HG02970 (cell line): Measurements from ENCODE around the gene VMAC.
"Not testable (repeated sequence)": the region's sequence is repeated elsewhere in the genome, so short reads cannot be mapped to it uniquely, and the experiment has no call there.

Experiments used
- ATAC-seq: cut with Tn5 transposase; IDR thresholded peaks from one replicate; pipeline ENCODE4 v1.9.1; 2021; ENCODE audit warnings: mild to moderate bottlenecking, moderate library complexity, moderate number of reproducible peaks; ENCODE audit not compliant: unreplicated experiment, low FRiP score

VMAC gene, protein sequence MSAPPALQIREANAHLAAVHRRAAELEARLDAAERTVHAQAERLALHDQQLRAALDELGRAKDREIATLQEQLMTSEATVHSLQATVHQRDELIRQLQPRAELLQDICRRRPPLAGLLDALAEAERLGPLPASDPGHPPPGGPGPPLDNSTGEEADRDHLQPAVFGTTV

DNA sequence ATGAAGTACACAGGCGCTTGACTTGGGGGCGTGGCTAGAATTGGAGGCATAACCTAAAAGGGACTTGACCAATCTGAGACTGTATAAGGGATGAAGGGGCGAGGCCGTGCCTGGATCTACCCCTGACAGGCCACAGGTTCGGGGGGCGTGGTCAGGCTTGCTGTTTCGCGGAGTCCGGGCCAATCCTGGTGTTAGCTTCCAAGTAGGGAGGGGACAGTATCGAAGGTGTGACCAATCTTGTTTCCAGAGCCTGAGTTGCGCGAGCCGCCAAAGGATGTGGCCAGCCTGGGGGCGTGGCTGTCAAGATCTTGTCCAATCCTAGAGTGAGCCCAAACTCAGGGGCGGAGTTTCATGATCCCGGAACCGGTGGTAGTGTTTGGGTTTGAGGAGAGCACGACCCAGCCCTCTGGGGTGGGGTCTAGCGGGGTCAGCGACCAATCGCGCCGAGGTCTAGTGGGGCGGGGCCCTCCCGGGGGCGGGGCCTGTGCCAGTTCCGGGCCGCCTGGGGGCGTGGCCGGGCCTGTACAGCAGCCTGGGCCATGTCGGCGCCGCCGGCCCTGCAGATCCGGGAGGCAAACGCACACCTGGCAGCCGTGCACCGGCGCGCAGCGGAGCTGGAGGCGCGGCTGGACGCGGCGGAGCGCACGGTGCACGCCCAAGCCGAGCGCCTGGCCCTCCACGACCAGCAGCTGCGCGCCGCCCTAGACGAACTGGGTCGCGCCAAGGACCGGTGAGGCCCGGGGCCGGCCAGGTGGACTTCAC lies at the start of gene VMAC:
Gene VMAC (plus strand): TSS at position 521 of the 762 bp plus-strand sequence. CDS start 19 bp downstream, at position 540.
- ATAC-seq, result peak; percentile 76

DNA sequence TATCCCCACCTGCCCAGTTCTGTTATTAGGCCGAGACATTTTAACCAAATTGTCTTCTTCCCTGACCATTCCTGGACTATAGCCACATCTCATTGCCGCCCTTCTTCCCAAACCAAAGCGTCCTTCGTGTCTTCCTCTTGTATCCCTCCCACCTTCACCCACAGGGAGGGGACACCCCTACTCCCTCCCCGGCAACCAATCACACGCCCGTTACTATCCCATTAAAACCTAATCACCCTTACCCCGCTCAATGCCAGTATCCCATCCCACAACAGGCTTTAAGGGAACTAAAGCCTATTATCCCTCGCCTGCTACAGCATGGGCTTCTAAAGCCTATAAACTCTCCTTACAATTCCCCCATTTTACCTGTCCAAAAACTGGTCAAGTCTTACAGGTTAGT lies 49.5 kb upstream of the VMAC start:
- not testable (repeated sequence) for ATAC-seq

DNA sequence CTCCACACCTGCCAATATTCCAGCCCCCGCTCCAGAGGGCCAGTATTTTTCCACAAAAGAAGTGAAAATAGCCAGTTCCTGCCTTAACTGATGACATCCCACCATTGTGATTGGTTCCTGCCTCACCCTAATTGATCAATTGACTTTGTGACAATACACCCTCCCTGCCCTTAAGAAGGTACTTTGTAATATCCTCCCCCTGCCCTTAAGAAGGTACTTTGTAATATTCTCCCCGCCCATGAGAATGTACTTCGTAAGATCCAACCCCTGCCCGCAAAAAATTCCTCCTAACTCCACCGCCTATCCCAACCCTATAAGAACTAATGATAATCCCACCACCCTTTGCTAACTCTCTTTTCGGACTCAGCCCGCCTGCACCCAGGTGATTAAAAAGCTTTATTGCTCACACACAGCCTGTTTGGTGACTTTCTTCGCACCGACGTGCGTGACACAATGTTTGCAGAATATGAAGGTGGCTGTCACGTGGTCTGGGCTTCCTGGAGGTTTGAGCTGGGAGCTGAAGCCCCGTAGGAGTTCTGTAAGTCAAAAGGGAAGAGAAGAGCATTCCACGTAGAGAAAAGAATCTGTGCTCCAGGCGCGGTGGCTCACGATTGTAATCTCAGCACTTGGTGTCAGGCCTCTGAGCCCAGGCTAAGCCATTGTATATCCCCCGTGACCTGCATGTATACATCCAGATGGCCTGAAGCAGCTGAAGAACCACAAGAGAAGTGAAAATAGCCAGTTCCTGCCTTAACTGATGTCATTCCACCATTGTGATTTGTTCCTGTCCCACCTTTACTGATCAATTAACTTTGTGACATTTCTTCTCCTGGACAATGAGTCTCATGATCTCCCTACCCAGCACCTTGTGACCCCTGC lies 47.2 kb upstream of the VMAC start:
- ATAC-seq, result no peak

DNA sequence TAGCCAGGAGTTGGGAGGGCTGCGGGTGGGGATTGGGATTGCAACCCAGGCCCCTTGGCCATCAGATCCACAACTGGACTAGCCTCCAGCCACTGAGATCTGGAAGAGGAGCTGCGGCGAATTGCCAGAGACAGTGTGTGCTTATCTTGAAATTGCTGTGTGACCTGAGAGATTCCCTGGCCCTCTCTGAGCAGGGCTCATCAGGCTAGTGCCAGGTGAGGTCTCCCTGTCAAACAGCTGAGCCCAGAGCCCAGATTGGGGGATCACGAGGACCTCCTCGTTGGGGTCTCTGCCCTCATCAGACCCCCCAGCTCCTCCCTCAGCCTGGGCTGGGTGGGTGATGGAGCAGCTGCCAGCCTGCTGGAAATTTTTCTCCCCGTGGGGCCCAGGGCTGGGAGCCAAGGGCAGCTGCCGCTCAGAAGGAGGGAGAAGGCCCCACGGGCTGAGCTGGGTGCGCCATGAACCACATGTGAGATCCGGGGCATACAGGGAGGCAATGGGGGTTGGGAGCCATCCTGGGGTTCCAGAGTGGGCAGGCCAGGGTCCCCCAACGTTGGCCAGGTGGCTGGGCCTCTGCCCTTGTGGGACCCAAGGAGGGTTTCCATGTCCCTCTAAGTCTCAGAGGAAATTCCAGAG lies 41.5 kb upstream of the VMAC start:
- no peak for ATAC-seq

DNA sequence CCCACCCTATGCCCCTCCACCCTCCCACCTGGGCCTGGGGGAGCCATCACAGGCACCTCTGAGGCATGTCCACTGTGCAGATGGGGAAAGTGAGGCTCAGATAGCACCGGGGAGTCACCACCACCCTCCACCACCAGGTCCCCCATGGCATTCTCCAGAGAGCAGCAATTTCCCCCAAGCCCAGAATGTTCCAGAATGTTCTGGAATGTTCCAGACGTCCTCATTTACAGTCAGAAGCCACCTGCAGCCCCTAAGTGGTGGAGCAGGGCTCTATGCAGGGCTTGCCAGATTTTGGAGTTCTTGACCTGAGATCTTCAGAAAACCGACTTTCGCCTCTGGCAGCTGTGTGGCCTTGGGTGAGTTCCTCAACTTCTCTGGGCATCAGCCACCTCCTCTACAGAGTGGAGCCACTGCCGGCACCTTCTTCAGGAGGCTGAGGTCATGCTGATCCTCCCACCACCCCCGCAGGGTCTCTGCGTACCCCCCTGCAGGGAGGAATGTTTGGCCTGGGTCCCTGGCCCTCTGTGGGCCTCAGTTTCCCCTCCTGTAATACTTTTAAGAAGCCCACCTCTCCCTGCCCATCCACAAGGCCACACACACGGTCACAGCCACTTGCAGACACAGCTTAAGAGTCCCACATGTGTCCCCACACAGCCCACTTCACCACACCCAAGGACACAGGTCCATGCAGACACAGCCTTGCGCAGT lies 40.5 kb upstream of the VMAC start:
- ATAC-seq, result no peak

DNA sequence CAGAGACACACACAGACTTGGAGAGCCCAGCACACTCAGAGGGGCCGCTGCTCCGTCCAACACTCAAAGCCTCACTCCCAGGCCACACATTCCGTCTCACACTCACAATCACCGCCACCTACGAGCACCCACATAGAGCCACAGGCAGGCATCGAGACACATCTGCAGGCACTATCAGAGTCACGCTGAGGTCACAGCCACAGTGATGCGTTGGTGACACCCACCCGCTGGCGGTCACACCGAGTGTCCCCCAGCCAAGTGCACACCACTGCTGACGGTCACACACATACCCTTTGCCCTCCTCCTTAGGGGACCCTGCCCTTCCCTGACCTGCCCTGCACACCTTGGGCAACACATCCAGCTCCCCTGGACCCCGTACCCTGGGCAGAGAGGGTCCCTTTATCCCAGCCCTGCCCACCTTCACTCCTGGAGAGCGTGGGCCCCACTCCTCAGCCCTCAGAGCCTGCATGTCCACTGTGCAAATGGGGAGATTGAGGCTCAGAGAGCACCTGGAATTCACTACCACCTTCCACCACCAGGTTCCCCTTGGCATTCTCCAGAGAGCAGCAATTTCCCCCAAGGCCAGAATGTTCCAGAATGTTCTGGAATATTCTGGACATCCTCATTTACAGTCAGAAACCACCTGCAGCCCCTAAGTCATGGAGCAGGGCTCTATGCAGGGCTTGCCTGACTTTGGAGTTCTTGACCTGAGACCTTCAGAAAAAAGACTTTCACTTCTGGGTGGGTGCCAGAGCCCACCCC lies 39.8 kb upstream of the VMAC start:
- no peak for ATAC-seq

DNA sequence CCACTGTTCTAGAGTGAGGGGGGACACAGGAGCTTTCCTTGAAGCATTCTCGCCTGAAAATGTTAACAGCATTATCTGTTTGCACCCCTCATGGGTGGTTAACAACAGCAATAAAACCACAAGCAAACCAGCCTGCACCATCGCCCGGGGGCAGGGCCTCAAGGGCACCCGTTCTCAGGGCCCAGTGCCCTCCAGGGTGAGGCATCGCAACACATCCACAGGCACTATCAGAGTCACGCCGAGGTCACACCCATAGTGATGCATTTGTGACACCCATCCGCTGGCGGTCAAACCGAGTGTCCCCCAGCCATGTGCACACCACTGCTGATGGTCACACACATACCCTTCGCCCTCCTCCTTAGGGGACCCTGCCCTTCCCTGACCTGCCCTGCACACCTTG lies 38.9 kb upstream of the VMAC start:
- ATAC-seq, result no peak

DNA sequence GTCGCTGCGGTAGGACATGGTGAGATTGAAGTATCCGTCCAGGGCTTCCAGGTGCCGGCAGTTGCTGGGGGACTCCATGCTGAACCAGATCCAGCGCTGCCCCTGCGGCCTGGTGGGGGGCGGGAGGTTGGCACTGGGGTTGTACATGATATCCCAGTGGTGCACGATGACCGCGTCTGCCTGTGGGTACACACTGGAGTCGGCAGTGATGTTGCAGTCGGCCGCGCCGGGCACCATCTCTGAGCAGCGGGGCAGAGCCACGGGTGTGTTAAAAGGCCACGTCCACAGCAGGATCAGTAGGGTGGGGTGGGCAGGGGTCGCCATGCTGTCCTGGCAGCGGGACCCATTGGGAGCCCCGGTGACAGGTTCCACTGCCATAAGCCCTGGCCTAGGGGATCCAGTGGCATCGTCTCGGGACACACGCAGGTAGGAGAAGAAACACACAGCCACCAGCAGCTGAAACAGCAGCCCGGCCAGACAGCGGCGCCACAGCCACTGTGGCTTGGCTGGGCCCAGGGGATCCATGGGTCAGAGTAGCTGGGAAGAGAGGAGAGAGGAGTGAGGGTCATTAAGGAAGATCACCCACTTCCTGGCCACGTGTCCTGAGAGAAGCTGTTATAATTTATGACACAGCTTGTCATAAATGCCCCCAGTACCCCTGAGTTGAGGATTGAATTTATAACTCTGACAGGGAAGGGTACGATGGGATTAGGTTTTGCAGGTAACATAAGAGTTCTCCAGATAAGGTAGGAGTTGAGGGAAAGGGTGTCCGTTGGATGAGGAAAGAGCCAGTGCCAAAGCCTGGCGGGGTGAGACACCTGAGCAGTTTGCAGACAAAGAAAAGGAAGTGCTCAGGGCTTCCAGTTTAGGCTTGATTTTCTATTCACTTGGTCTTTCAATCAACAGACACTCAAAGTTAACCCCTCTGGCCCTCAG lies 37.2 kb upstream of the VMAC start:
- ATAC-seq, result no peak

DNA sequence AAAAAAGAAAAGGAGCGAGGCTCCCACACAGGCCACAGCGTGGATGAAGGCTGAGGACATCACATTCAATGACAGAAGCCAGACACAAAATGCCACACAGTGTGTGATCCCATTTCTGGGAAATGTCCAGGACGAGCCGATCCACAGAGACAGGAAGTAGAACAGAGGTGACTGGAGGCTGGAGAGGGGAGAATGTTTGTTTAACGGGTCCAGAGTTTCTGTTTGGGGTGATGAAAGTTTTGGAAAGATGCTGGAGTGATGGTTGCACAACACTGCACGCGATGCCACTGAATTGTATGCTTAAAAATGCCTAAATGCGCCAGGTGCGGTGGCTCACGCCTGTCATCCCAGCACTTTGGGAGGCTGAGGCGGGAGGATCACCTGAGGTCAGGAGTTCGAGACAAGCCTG lies 33.7 kb upstream of the VMAC start:
- no peak for ATAC-seq

DNA sequence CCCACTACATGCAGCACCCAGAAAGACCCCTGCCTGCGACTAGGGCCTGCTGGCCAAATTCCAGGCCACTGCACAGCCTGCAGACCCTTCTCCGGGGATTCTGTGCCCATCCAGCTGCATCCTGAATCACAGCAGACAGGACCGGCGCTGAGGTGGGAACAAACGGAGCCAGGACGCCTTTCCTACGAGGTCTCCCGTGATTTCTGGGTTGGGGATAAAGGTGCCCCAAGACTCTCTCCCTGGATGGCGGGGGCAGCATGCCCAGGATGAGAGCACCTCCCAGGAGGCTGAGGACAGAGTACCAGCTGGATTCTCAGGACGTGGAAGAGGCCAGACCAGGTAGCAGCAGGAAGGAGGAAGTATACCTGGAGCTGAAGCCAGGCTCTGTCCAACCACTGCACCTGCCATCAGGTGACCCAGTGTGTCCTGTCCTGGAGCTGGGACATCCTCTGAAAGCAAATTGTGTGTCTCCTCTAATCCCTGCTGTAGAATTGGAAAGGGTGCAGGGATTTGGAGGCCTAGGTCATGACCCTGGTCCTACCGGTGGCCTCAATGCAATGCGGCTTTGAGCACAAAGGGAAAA lies 31.0 kb upstream of the VMAC start:
- ATAC-seq, result no peak

DNA sequence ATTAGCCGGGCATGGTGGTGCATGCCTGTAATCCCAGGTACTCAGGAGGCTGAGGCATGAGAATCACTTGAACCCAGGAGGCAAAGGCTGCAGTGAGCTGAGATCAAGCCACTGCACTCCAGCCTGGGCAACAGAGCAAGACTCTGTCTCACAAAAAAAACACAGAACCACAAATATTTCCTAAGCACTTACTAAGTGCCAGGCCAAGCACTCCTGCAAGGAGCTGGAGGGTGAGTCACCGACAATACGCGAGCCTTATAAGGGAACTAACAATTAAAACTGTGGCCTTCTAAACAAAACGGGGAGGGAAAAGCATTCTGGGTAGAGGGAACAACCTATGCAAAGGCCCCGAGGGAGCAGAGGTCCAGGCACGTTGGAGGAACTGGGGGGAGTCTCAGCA lies 30.2 kb upstream of the VMAC start:
- not testable (repeated sequence) for ATAC-seq

DNA sequence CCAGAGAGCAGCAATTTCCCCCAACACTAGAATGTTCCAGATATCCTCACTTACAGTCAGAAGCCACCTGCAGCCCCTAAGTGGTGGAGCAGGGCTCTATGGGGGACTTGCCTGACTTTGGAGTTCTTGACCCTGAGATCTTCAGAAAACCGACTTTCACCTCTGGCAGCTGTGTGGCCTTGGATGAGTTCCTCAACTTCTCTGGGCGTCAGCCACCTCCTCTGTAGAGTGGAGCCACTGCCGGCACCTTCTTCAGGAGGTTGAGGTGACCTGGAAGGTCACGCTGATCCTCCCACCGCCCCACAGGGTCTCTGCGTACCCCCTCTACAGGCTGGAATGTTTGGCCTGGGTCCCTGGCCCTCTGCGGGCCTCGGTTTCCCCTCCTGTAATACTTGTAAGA lies 27.2 kb upstream of the VMAC start:
- ATAC-seq, result no peak

DNA sequence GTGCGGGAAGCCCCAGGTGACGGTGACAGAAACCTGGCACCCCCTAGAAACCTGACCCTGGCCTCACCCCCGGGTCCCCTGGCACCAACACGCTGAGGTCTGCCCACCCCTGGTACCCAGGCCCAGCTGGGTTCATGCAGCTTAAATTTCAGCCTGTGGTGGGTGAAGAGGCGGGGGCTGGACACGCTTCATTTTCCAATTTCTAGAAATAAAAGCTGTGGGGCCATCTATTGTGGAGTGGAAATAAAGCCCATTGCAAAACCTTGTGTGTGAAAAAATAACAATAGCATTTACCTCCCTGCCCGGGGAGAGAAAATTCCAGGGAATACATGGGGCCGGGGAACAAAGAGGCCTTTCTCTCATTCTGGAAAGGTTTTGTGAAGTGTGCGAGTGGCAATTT lies 26.8 kb upstream of the VMAC start:
- no peak for ATAC-seq

DNA sequence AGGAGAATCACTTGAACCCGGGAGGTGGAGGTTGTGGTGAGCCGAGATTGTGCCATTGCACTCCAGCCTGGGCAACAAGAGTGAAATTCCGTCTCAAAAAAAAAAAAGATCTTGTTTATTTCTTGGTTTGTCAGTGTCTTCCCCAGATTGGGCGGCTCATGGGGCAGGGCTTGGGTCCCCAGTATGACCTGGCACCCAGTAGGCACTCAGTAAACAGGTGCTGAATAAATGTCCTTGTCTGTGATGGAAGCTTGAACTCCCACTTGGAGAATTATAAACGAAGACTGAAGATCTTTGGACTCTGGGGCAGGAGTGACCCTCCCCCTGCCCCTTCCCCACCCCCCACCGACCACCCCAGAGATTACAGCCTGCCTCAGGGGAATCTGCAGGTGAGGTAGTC lies 24.5 kb upstream of the VMAC start:
- ATAC-seq, result no peak

DNA sequence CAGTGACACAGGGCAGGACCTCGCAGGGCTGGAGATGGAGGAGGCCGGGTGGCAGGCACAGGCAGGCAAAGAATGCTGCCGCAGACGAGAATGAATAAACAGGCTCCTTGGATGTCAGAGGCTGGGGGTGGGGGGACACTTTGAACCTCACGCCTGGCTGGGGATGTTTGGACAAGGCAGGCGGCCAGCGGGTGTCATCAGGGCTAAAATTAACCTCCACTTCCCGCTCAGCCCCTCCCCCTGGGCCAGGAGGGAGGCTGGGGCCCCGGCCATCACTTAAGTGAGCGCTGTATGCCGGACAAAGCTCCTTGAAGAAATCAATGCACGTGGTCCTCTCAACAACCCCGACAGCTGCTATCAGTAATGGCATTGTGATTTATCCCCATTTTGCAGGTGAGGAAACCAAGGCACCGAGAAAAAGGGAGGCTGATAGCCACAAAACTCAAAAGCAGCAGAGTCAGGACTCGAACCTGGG lies 24.0 kb upstream of the VMAC start:
- ATAC-seq, result no peak

DNA sequence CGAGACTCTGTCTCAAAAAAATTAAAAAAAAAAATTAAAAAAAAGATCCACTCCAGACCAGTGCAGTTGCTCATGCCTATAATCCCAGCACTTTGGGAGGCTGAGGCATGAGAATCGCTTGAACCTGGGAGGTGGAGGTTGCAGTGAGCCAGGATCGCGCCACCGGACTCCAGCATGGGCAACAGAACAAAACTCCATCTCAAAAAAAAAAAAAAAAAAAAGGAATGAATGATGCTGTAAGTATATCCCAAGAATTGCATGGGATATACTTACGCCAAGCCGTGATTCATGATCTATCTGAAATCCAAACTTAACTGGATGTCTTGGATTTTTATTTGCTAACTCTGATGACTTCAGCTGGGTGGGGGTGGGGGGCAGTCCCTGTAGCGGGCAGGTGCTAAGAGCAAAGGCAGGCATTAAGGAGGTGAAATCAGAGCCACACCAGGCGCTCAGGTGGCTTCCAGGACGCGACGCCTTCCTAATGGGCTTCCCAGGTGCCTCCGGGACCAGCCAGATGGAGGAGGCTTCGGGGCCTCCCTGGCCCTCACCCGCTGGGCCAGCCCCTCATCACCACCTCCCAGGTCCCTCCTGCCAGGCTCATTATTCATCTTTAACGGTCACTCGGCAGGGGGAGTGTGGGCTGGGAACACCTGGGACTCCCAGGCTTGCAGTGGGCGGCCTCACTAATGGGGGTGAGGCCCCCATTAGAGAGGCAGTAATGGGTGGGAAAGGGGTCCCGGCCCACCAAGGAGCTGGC lies 23.0 kb upstream of the VMAC start:
- no peak for ATAC-seq

DNA sequence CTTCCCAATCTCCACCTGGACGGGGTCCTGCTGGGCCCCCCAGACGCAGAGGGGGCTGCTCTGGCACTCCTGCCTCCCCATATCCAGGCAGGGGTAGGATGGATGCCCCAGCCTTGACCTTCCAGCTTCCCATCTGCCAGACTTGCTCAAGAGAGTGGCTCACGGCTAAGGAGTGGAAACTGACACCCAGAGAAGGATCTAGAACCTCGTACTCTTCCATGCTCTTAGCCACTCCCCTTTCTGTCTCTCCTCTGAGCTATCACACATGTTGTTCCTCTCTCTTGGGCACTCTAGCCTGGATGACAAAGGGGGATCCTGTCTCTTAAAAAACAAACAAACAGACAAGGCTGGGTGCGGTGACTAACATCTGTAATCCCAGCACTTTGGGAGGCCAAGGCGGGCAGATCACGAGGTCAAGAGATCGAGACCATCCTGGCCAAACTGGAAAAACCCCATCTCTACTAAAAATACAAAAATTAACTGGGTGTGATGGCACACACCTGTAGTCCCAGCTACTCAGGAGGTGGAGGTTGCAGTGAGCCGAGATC lies 22.2 kb upstream of the VMAC start:
- no peak for ATAC-seq
